Fibroblast of skin of left biceps (primary cell): ENCODE measurements around the gene C2CD2.
A peak's percentile ranks its signal among the peaks of the same experiment; 100 is the strongest.

Experiments used
- DNase-seq, 2 experiments: peaks; one replicate each; pipeline ENCODE4 v3.0.0-alpha.2; 2013; ENCODE audit warnings: low read depth in 2 of 2

C2CD2 gene

DNA sequence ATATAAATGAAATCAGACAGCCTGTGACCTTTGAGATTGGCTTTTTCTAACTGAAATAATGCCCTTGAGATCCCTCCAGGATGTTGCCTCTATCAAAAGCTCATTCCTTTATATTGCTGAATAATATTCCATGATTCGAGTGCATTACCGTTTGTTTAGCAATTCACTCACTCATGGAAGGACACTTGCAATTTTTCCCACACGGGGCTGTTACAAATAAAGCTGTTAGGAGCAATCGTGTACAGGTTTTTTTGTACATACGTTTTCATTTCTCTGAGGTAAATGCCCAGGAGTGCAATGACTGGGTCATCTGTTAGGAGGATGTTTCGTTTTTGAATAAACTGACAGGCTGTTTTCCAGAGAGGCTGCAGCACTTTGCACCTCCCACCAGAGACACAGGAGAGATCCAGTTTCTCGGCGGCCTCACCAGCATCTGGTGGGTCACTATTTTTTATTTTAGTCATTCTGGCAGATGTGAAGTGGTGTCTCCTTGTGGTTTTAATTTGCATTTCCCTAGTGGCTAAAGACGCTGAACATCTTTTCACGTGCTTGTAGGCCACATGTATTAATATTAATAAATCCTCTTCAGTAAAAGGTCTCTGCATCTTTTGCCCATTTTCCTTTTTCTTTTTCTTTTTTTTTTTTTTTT, 85.6 kb downstream of the C2CD2 start:
- peak; percentile 14 to 26 for DNase-seq

GRCh38 chr21:41867313-41867712, 86.5 kb downstream of the C2CD2 start:
- no peak for DNase-seq

- no peak for DNase-seq
Observed at GRCh38 chr21:41866274-41866809, 87.5 kb downstream of the C2CD2 start.

DNA sequence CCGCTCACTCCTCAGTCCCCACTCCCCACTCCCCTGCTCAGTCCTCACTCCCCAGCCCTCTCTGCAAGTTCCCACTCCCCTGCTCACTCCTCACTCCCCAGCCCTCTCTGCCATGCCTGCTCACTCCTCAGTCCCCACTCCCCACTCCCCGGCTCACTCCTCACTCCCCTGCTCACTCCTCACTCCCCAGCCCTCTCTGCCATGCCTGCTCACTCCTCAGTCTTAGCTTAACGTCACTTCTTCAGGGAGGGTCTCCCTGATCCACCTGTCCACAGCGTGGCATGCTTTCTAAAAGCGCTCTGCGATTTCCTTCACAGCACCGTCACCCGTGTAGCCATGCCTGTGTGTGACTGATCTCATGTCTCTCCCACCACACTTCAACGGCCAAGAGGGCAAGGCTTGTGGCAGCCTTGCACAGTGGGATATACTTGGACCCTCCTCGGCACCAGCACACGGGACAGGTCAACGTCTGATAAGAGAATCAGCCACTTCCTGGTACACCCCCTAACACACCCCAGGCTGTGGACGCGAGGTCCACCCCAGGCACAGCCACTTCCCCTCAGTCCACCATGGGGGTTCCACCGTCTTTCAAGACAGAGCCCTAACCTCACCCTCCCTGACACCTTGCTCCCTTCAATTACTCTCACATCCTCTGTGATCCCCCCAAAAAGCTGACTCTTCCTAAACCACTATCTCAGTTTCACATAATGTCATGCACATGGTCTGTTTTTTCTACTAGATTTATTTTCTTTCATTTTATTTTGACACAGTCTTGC, 88.6 kb downstream of the C2CD2 start:
- no peak for DNase-seq

GRCh38 chr21:41864311-41865001, 89.4 kb downstream of the C2CD2 start:
- DNase-seq: no peak

- no peak for DNase-seq
Observed at GRCh38 chr21:41863439-41863740, 90.4 kb downstream of the C2CD2 start.

DNA sequence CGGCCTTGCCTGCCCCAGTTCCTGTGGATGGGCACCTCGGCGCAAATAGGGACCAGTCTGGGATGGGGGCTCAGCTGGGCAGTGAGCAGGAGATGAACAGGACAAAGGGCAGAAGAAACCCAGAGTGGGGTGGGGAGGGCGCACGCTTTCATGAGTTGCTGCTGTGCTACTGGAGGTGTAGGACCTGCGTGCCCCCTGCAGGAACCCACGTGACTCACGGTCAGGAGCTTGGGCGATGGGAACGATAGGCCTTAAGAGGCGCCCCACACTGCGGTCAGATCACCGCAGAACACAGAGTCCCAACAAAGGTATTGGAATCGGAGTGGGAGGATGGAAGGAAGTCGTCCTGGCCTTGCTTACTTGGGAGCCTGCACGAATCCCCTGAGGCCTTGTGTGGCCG, 91.8 kb downstream of the C2CD2 start:
- no peak for DNase-seq

- DNase-seq: no peak
Observed at GRCh38 chr21:41861255-41861654, 92.6 kb downstream of the C2CD2 start.

GRCh38 chr21:41859297-41859980, 94.4 kb downstream of the C2CD2 start:
- no peak for DNase-seq

DNA sequence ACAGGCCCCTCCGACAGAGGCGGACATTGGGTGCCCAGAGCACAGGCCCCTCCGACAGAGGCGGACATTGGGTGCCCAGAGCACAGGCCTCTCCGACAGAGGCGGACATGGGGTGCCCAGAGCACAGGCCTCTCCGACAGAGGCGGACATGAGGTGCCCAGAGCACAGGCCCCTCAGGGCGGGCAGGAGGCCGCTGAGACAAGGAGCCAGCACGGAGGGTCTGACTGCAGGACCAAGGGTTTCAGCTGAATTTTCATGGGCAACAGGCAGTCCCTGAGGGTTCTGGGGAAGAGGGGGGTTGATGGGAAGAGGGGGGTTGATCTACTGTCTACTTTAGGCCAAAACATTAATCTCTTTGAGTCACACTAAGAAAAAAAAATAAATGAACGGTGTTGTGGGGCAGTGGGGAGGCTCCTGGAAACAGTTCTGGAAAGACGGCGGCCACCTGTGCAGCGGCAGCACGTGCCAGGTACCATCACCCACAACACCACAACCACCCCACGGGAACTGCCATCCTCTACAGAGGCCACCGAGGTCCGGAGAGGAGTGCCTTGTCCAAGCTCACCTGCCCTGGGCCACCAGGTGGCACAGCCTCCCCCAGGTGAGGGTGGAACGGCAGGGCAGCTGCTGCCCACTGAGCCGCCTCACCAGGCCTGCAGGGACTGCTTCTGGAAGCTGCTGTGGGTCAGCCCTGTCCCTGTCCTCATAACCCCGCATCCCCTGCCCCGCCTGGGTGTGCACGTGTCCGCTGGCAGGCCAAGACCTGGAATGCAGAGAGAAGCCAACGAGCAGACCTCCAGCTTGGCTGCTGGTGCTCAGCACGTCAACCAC, 95.1 kb downstream of the C2CD2 start:
- DNase-seq: no peak

- no peak for DNase-seq
Observed at GRCh38 chr21:41857771-41858300, 96.0 kb downstream of the C2CD2 start.

- no peak for DNase-seq
Observed at GRCh38 chr21:41856572-41856971, 97.2 kb downstream of the C2CD2 start.

DNA sequence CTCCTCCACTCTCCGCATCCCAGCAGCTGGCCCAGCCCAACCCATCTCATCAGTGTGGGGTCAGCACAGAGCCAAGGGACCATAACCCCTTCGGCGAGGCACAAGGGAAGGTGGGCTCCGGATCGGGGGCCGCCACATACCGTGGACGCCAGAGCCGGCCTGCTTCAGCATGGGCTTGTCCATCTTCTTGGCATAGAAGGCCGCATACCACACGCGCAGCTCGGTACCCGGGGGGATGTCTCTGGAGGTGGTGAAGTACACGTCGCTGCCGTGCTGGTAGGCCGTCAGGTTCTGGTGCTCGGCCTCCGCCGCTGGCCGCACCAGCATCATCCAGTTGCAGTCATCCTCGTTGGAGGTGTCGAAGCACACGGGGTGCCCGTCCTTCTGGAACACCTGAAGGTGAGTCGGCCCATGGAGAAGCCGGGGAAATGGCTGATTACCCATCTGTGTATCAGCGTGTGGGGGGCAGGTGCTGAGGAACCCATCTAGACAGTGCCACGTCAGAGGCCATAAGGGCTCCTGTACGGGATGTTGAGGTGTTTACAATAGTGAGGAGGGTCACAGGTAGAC, 99.3 kb downstream of the C2CD2 start:
- no peak for DNase-seq

GRCh38 chr21:41852929-41853320, 100.9 kb downstream of the C2CD2 start:
- DNase-seq: no peak

- no peak for DNase-seq
Observed at GRCh38 chr21:41852151-41852928, 101.5 kb downstream of the C2CD2 start.

DNA sequence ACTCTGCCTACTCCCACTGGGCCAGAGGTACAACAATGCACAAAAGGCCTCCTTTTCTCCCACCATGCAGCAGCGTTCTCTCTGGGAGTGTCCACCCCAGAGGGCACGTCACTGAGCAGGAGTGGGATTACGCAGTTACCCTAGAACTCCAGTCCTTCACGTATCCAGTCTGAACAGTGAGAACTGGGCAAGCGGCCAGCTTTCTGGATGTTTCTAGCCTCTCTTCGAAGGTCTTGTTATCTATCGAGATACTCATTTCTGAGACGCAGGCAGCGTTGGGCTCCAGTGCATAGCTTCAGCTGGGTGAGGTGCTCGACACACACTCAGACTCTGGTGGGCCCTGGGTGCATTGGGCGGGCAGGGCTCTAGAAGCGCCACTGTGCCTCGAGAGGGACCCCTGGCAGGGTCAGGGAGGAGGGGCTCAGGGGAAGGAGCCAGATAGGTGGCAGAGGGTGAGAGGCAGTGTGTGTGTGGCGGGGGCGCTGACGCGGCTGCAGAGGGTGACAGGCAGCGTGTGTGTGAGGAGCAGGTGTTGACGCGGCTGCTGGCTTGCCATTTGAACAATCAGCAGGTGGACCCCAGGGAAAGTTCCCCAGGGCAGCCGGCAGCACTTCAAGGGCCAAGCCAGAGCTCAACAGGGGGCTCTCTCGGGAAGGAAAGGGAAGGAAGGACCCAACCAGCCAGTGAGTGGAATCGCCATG, 102.6 kb downstream of the C2CD2 start:
- no peak for DNase-seq

- no peak for DNase-seq
Observed at GRCh38 chr21:41850085-41850484, 103.7 kb downstream of the C2CD2 start.

- no peak for DNase-seq
Observed at GRCh38 chr21:41848958-41849580, 104.7 kb downstream of the C2CD2 start.

GRCh38 chr21:41848533-41848932, 105.3 kb downstream of the C2CD2 start:
- DNase-seq: no peak
